ENCODE measurements around the gene TXNDC17. TPM values are rescaled to one million over a fixed set of nuclear protein-coding genes. Genes with fewer than 3 reads are reported as not detected.

Gene TXNDC17
- total and polyA plus RNA-seq, 7 donors, result 37.3 to 703 (median 152) TPM

- WGBS, 2 donors, result 91 to 95% methylated on average over 2 of the region's 2 CpGs
- Histone ChIP-seq H3K9me3 (no peaks in the 10 kb centered on the region), H3K27ac (no peak overlapping the region), H3K4me3 (no peak overlapping the region), H3K4me1 (peaks cover 0 to 14% (median 7%) of the 10 kb centered on the region in 4 donors), H3K27me3 (no peaks in the 10 kb centered on the region), H3K36me3 (peaks cover 0 to 90% (median 31%) of the 10 kb centered on the region in 4 donors)
- no peak for TF ChIP-seq EP300 (IDR thresholded peaks at IDR 0.05)
- TF ChIP-seq CTCF (IDR thresholded peaks at IDR 0.05), result no peak
- TF ChIP-seq POLR2AphosphoS5 (IDR thresholded peaks at IDR 0.05), result no peak
- TF ChIP-seq POLR2A (IDR thresholded peaks at IDR 0.05), result no peak
- DNase-seq, result no peak
- intact Hi-C loops (cut with DNase I), result no loop called here
Observed at GRCh38 chr17:6596511-6596910, 44.3 kb upstream of the TXNDC17 start.

GRCh38 chr17:6596941-6597340 is 43.9 kb upstream of the TXNDC17 start:
- 95 to 98% methylated on average over 4 of the region's 4 CpGs for WGBS, 2 donors
- no peak overlapping the region for H3K4me3 ChIP-seq

GRCh38 chr17:6597727-6598126 is 43.1 kb upstream of the TXNDC17 start:
- no peak for DNase-seq
- H3K27me3 ChIP-seq, result no peaks in the 10 kb centered on the region
- no peaks in the 10 kb centered on the region for H3K9me3 ChIP-seq
- no peak for TF ChIP-seq CTCF (IDR thresholded peaks at IDR 0.05)
- TF ChIP-seq POLR2AphosphoS5 (IDR thresholded peaks at IDR 0.05), result no peak
- no peak for TF ChIP-seq EP300 (IDR thresholded peaks at IDR 0.05)
- no peak for TF ChIP-seq POLR2A (IDR thresholded peaks at IDR 0.05)
- H3K4me1 ChIP-seq, result peaks cover 0 to 14% (median 7%) of the 10 kb centered on the region in 4 donors
- peaks cover 0 to 79% (median 27%) of the 10 kb centered on the region in 4 donors for H3K36me3 ChIP-seq
- WGBS, 2 donors, result 12 to 61% methylated on average over 1 of the region's 1 CpG
- no peak overlapping the region for H3K4me3 ChIP-seq
- peak overlapping the region in 1 of 4 donors; percentile 34 for H3K27ac ChIP-seq
- intact Hi-C loops (cut with DNase I), result no loop called here

More at GRCh38 chr17:6596941-6597340, 43.9 kb upstream of the TXNDC17 start:
- Histone ChIP-seq H3K36me3 (peaks cover 0 to 86% (median 29%) of the 10 kb centered on the region in 4 donors), H3K4me1 (peaks cover 0 to 14% (median 7%) of the 10 kb centered on the region in 4 donors), H3K9me3 (no peaks in the 10 kb centered on the region), H3K27ac (no peak overlapping the region), H3K27me3 (no peaks in the 10 kb centered on the region)
- DNase-seq, result no peak
- intact Hi-C loops (cut with DNase I), result no loop called here
- TF ChIP-seq POLR2A (IDR thresholded peaks at IDR 0.05) (no peak), EP300 (IDR thresholded peaks at IDR 0.05) (no peak), POLR2AphosphoS5 (IDR thresholded peaks at IDR 0.05) (no peak), CTCF (IDR thresholded peaks at IDR 0.05) (no peak)

GRCh38 chr17:6599364-6599763 is 41.5 kb upstream of the TXNDC17 start:
- Histone ChIP-seq H3K4me1 (peaks cover 0 to 14% (median 7%) of the 10 kb centered on the region in 4 donors), H3K4me3 (no peak overlapping the region), H3K27me3 (no peaks in the 10 kb centered on the region), H3K36me3 (peaks cover 0 to 63% (median 19%) of the 10 kb centered on the region in 4 donors), H3K9me3 (no peaks in the 10 kb centered on the region), H3K27ac (peak overlapping the region in 1 of 4 donors; percentile 34)
- intact Hi-C loops (cut with DNase I), result no loop called here
- DNase-seq, result no peak
- TF ChIP-seq CTCF (IDR thresholded peaks at IDR 0.05), result no peak
- TF ChIP-seq EP300 (IDR thresholded peaks at IDR 0.05), result no peak

GRCh38 chr17:6602141-6602540 is 38.7 kb upstream of the TXNDC17 start:
- intact Hi-C loops (cut with DNase I), result no loop called here
- Histone ChIP-seq H3K4me1 (peaks cover 0 to 14% (median 7%) of the 10 kb centered on the region in 4 donors), H3K27ac (no peak overlapping the region), H3K9me3 (no peaks in the 10 kb centered on the region), H3K4me3 (no peak overlapping the region), H3K27me3 (no peaks in the 10 kb centered on the region), H3K36me3 (peaks cover 0 to 57% (median 9%) of the 10 kb centered on the region in 4 donors)
- TF ChIP-seq POLR2A (IDR thresholded peaks at IDR 0.05) (no peak), CTCF (IDR thresholded peaks at IDR 0.05) (no peak), POLR2AphosphoS5 (IDR thresholded peaks at IDR 0.05) (no peak), EP300 (IDR thresholded peaks at IDR 0.05) (no peak)
- 92 to 94% methylated on average over 2 of the region's 2 CpGs for WGBS, 2 donors
- no peak for DNase-seq

All from sigmoid colon (tissue), 7 donors.